Bone marrow (tissue), 2 donors: ENCODE data around the gene BANF2.

ENCODE experiments used
- DNase-seq, 2 donors: peaks; one replicate each; lab custom pipeline; 2025; lab: John Stamatoyannopoulos, UW

Gene BANF2

DNA sequence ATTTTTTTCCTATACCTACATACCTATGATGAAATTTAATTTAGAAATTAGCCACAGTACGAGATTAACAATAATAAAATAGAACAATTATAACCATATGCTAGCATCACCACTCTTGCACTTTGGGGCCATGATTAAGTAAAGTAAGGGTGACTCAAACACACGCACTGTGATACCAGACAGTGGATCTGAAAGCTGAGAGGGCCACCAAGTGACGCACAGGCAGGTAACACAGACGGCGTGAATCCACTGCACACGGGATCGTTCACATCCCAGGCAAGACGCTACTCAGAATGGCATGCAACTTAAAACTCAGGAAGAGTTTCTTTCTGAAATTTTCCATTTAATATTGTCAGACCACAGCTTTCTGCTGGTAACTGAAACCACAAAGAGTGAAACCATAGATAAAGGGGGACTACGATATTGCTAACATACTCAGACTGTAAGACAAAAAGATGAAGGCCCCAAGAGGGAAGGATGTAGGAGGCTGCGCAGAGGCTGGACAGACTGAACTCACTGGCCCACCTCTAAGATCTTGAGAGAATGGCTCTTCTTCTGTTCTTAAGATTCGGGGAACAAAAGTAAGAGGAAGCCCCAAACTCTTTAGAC lies 35.6 kb upstream of the BANF2 start:
- no peak for DNase-seq

DNA sequence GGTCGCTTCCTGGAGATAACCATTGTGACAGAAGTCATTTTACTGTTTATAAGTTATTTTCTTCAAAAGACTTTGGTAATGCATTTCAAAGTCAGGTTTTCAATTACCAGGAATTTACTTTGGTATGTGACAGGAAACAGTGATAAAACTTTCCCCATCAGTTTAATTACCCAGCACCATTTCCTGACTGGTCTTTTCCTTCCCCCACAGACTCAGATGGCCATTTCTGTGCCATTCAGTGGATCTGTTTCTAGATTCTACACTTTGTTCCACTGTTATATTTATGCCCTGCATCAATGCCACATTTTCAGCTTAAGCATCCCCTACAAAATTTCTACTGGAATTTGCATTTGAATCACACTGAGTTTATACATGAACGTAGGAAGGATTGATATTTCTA lies 34.0 kb upstream of the BANF2 start:
- no peak for DNase-seq

DNA sequence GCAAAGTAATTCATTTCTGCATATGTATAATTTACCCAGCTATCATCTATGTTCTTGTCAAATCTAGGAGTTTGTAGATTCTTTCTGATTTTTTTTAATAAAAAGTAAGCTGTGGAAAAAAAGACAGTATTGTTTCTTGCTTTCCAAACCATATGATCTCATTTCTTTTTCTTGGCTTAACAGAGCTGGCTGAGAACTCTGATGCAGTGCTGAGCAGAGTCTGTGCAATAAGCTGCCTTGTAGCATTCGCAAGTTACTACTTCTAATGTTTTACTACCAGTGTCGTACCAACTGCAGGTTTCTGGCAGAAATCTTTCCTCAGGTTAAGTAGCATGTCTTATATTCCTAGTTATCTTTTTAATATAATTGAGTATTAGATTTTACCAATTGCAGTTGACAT lies 33.3 kb upstream of the BANF2 start:
- DNase-seq = no peak

DNA sequence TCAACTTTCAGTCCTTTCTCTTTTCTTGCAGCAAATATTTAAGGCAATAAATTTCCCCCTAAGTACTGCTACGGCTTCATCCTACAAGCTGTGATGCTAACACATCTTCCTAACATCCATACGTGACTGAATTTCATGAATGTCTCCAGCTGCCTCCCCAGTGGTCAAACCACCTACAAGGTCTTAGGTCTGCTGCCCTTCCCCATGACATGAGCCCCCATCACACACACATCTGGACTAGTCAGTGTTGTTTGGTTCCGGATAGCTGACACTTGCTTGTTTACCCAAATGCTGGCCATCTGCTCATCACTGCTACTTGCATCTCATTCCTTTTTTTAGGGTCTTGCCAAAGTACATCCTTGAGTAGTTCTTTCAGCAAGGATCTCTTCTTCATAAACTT lies 32.3 kb upstream of the BANF2 start:
- DNase-seq = no peak

DNA sequence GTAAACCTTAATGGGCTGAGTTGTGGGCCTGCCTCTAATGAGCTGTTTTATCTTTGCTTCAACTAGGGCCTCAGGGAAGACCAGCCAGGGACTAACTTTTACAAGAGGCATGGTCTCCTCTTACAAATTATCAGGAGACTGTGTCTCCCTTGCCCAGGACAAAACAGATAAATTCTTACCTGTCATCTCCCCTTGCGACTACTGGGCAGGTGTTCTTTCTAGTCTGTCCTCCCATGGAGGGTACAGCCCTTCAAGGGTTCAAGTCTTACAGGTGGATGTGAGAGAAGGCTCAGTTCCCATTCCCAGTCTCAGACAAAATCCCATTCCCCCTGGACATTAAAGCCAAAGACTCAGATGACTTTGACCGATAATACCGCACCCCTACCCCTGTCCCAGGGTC lies 31.3 kb upstream of the BANF2 start:
- DNase-seq = no peak

DNA sequence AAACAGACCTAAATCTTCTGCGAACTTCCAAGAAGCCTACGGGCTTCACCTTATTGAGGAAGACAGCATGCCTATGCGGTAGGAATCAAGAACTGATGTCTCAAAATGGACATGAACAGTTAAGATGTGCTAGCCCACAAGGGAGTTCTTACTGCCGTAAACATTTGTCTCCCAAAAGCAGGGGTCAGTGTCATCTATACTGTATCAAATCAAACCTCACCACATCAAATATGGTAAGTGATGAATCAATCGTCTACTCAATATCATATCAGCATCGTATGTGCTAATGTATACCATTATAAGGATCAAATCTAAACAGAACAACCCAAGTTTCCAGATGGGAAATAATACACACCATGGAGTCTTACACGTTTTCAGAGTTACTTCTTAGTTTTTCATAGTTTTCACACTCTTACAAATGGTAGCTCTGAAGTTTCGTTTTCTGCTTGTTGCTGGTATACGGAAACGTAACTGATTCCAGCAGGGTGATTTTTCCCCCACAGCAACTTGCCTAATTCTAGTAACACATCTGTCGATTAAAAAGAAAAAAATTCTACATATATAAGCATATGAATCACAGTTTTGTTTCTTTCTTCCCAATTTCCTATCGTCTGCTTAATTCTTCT lies 30.3 kb upstream of the BANF2 start:
- no peak for DNase-seq

DNA sequence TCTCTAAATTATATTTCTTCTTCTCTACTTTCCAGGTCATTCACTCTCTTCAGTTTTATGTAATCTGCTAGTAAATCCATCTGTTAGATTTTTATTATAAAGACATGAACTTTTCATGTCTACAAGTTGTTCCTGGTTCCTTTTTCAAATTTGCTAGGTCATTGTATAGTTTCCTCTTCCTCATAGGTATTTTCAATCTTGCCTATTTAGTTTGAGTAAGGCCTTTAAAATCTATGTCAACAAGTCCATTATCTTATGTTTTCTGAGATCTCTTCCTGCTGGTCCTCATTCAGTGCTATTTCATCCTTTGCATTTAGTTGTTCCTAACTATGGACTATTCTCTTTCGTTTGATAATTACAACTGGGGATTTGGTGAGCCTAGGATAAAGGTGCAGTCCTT lies 28.8 kb upstream of the BANF2 start:
- no peak for DNase-seq

DNA sequence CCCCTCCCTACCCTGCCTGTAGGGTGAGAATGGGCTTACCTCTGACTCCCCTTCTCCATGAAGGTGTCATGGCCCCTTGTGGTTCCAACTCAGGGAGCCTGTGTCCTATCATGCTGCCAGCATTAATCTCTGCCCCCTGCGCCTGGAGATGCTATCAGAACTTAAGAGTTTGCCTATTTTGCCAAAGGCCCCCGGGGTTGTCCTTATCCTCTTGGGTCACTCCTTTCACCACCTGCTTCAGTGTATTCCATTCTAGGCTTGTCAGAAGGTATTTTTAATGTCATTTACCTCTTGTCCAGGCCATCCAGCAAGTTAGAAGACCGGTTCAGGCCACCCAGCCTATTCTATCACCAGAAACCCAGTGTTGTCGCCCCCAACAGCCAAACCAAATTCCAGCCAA lies 28.2 kb upstream of the BANF2 start:
- no peak for DNase-seq

DNA sequence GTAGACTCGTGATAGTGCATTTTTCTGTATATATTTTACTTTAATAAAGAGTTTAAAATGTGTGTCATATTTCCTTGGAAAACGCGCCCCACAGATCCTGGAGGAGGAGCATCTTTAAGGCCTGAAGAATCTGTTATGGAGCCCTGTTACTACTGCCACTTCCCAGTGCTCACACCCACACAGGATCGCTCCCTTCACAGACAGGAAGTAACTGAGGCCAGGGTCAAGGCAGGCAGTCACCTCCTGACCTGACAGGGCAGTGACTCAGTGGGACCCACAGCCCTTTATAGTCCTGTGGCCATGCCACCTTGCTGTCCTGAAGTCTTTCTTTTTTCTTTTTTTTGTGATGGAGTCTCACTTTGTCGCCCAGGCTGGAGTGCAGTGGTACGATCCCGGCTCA lies 26.7 kb upstream of the BANF2 start:
- no peak for DNase-seq

DNA sequence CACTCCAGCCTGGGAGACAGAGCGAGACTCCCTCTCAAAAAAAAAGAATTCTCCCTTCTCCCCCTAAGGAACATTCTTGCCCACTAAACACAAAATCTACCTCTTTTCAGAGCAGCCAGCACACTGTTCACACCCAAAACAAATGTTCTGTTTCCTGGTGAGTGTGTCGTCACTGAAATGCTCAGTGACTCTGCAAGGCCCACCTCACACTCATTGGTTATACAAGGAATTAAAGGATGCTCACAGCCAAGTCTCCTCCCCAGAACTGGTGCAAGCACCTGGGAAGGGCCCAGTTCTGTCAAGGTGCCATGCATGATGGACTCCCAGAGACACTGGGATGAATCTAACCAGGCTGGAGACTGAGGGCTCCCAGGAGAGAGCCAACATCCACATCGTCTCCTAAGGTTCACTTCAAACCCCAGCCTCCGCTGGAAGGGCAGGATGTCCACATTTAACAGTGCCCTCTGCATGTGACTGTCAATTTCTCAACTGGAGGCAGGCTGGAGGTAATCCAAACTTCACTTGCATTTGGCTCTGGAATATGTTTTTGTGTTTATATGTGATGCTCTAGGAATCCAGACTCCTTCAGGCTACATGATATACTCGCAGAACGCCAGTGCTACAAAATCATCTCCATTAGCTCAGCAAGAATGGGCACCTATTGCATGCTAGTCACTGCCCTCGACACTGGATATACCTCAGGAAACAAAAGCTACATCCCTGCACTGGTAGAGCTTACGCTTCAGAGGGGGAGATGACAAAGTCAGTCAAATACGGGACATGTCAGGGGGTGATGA lies 24.8 kb upstream of the BANF2 start:
- DNase-seq = no peak

DNA sequence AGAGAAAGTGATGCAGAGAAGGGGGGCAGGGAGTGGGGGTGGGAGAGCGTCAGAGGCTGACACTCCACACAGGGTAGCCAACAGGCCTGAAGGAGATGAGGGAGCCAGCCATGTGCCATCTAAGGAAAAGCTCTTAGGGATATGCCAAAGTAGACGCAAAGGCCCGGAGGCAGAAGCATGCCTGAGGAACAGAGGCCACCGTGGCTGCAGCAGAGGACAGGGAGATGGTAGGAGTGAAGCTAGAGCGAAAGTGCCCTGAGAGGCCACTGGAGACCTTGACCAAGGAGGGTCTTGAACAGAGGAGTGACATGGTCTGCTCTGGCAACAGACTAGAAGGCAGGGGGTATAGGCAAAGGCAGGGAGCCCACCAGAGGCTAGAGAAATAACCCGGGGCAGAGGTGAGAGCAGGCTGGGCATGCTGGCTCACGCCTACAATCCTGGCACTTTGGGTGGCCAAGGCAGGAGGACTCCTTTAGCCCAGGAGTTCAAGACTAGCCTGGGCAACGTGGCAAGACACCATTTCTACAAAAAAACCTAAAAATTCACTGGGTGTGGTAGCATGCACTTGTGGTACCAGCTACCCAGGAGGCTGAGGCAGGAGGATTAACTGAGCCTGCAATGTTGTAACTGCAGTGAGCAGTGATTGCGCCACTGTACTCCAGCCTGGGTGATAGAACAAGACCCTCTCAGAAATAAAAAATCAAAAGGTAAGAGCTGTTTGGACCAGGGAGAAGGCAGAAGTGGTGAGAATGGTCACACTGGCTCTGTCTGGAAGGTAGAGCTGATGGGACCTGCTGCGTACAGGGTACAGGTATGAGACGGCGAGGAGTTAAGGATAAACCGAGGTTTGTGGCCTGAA lies 24.0 kb upstream of the BANF2 start:
- DNase-seq = no peak

DNA sequence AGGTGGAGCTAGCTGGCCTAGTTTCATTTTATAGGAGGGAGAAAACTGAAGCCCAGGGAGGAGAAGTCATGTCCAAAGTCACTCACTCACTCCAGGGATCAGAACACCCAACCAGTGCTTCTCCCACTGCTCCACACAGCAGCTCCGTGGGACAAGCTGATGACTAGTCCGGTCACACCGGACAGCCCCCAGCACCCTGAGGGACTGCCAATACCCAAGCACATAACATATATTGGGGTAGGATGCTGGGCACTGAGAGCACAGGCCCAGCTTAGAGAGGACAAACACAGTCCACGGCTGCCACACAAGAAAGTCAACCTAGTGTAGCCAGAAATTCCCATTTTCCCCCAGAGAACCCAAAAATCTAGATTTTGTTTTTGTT lies 23.4 kb upstream of the BANF2 start:
- DNase-seq = no peak

DNA sequence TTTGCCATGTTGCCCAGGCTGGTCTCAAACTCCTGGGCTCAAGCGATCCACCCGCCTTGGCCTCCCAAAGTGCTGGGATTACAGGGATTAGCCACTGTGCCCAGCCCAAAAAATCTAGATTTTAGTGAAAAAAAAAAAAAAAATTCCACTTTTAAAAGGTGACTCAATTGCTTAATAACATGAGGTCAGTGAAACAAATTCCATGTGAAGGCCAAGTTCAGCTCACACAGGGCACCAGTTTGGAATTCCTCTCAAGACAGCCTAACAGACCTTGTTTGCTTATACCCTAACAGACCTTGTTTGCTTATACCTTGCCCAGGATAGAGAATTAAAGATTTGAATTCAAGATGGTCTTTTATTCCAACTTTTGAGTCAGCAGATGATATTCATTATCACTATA lies 22.8 kb upstream of the BANF2 start:
- DNase-seq = no peak

DNA sequence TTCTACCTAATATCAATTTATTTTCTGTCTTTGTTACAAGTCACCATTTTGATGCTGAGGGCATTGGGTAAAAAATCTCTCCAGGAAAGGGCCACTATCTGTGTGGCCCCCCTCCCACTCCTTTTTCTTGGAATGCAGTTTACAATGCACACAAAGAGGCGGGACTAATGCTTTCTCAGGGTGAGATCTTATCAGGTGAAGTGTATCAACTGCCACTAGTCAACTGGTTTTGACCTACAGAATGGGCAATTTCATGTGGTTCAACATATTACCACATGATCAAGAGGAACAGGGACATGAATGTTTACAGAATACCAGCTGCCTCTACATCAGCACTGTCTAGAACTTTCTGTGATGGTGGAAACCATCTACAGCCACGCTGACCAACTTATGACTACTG lies 21.5 kb upstream of the BANF2 start:
- no peak for DNase-seq

DNA sequence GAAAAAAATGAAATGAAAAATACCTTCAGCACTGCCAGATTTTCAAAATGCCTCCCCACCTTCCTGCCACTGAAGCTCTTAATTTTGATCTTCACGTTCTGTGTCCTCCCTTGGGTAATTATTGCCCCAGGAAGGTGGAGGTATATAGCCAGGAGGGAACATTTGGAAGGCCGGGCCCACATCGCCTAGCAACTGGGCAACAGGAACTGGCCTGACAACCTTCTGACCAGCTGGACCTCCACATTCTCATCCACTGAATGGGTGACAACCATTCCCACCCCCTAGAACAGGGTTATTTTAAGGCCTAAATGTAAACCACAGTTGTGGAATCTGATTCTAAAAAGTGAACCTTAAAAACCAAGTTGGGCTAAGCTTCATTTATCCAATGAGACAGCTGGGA lies 20.9 kb upstream of the BANF2 start:
- DNase-seq = no peak

DNA sequence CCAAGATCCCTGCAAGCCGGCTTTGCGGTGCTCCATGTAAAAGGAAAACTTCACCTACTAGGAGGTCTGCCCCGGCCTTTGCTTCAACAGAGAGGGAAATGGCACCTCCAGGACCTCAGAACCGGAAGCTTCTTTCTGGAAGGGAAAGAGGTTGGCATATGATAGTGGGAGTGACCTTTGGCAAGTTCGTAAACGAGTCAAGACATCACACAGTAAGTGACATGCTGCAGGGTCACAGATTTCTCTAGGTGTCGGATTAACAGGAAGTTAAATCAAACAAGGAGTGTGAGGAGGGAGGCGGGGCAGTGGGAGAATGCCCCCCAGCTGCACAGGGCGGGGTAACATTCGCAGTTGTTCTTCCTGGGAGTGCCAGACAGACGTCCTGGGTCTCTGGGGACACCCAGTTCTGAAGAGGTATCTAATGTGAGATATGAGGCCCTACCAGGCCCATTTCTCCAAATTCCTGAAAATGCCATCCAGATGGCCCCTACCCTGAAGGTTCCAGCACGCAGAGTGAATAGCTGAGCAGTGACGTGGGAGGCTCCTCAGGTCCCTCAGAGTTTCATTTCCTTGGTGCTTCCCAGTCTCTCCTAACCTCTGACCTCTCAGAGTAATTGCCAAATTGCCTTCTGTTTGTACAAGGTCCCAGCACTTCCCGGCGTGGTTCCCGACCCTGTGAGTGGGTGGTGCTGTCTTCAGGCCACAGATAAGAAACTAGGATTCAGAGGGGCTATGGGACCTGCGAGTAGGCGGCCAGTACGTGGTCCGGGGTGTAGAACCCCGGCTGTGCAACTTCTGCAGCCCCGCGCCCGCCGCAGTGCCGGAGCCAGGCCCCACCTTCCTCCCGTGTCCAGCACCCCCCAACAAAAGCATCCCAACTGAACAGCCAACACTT lies 19.6 kb upstream of the BANF2 start:
- peak in 1 of 2 donors; percentile 35 for DNase-seq

DNA sequence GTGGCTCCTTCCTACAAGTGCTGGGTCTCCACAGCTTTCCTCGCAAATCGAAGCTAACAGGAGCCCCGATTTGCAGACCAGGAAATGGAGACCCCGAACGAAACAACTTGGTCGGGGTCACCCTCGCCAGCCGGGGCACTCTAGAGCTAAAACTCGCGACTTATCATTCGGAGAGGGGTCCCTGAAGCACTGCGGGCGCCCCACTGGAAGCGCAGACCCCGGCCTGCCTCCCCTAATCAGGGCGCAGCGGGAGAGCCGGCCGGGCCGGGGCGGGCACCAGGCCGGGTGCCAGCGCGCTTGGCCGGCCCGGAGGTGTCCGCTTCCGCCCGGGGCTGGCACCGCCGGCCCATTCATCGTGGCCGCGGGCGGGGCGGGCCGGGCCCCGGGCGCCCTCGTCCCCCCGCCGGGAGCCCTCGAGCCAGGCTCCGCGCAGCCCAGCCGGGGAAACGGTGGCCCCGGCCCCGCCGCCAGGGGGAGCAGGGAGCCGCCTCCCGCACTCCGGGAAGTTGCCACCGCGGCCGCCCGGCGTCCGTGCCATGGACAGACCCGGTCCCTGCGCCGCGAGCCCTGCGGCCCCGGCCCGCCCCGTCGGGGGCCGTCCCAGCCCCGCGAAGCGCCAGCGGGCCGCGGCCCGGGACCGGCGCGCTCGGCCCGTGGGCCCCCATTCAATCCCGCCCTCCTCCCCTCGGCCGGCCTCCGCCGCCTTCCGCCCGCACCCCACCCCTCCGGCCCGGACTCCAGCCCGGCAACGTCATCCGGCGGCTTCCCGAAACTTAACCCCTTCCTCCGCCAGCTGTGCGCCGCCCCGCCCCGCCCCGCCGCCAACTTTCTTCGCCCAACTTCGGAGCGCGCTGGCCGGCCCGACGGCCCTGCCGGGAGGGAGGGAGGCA lies 18.7 kb upstream of the BANF2 start:
- peak; percentile 31 to 82 for DNase-seq

DNA sequence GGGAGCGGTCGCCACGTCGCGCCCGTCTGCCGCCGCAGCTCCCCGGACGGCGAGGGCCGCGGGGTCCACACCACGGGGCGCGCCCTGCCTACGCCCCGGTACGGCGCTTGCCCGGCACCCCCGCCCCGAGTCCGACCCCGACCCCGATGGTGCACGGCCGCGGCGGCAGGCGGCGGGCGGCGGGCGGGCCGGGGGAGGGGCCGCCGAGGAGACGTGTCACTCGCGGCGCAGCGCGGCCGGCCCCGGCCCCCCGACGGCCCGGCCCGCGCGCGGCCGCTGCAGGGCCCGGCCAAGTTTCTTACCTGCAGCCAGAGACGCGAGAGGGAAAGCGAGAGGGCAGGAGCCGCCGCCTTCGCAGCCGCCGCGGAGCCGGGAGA lies 18.1 kb upstream of the BANF2 start:
- DNase-seq = no peak

DNA sequence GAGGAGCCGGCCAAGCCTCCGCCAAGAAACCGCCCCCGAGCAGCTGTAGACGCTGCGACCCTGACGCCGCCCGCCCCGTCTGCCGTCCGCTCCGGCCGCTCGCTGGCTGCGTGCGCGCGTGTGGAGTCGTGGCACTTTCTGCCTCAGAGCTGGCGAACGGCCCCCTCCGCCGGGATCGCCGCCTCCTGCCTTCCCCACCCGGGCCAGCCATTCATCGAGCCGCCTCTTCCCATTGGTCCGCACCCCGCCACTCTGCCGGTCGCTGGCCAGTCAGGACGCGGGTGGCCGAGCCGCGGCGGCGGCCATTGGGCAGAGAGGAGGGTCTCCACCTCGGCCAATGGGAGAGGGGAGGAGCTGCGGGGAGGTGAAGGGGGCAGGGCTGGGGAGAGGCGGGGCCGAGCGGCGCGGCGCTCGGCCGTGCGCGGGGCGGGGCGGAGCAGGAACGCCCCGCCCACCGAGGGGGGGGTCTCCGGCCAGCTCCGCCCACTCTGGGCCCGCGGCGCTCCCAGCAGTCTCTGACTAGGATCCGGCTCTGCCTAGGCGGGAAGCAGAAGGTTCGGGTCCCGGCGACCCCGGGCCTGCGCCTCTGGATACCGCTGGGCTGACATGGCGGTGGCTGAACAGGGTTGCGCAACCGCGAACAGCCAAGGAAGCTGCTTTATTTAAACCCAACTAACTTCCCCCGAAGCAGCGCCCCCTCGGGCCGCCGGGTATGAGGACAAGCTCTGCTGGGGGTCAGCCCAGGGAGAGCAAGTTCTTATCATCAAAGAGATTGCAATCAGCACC lies 17.5 kb upstream of the BANF2 start, which contains the start of gene RRBP1:
RRBP1 (minus strand) TSS at position 140 of the 786 bp plus-strand sequence. CDS start 21,735 bp downstream, outside the sequence.
- peak; percentile 90 to 92 for DNase-seq

DNA sequence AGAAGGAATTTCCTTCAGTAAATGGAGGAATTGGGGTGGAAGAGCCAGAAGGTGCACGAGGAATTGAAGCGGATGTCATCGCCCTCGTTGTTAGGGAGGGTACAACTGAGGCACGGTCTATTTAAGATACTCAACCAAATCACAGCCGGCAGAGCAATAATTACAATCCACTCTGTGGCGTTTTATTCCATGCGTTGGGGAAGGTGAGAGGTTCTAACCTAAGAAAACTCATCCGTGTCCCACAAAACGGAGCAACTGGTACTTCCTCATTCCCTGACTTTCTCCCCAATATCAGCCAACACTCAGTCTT lies 16.9 kb upstream of the BANF2 start:
- DNase-seq = no peak
